ENCODE results near the gene WNK4. TPM values are rescaled to one million over a fixed set of nuclear protein-coding genes. Genes with fewer than 3 reads are reported as not detected.
A peak's percentile ranks its signal among the peaks of the same experiment; 100 is the strongest.

WNK4 gene
- total RNA-seq, 2 donors from 2014 or later = 32.6 to 54.6 TPM

GRCh38 chr17:42817866-42818265 lies 37.5 kb downstream of the WNK4 start:
- Histone ChIP-seq H3K4me3 (no peak overlapping the region), H3K4me1 (peaks cover 5% of the 10 kb centered on the region), H3K36me3 (peaks cover 10% of the 10 kb centered on the region), H3K27ac (no peak overlapping the region), H3K9ac (ENCODE audit: low read depth in 2 of 2, low read length in 2 of 2) (no peak overlapping the region), H3K9me3 (no peaks in the 10 kb centered on the region), H3K27me3 (no peaks in the 10 kb centered on the region)
- no peak for TF ChIP-seq CTCF (IDR thresholded peaks at IDR 0.05)
- no peak for DNase-seq
- intact Hi-C loops (cut with DNase I) = no loop called here

- peaks cover 10% of the 10 kb centered on the region for H3K36me3 ChIP-seq
- no peak for DNase-seq
- H3K9me3 ChIP-seq = no peaks in the 10 kb centered on the region
- no peak overlapping the region for H3K9ac ChIP-seq (ENCODE audit: low read depth in 2 of 2, low read length in 2 of 2)
- H3K27ac ChIP-seq = no peak overlapping the region
- H3K27me3 ChIP-seq = no peaks in the 10 kb centered on the region
- H3K4me3 ChIP-seq = no peak overlapping the region
- TF ChIP-seq CTCF (IDR thresholded peaks at IDR 0.05) = no peak
- peaks cover 10% of the 10 kb centered on the region for H3K4me1 ChIP-seq
- intact Hi-C loops (cut with DNase I) = no loop called here
These were observed 38.0 kb downstream of the WNK4 start for GRCh38 chr17:42818379-42818778.

GRCh38 chr17:42819939-42820535 lies 39.6 kb downstream of the WNK4 start:
- intact Hi-C loops (cut with DNase I) = loop anchor here (5.0 kb wide), 1 partner anchor 43 kb away; no protein-coding TSS in a partner anchor
- Histone ChIP-seq H3K4me1 (peaks cover 11% of the 10 kb centered on the region), H3K27me3 (no peaks in the 10 kb centered on the region), H3K27ac (no peak overlapping the region), H3K9me3 (no peaks in the 10 kb centered on the region), H3K4me3 (no peak overlapping the region), H3K36me3 (peaks cover 10% of the 10 kb centered on the region), H3K9ac (ENCODE audit: low read depth in 2 of 2, low read length in 2 of 2) (no peak overlapping the region)
- TF ChIP-seq CTCF (IDR thresholded peaks at IDR 0.05) = peak; percentile 50
- DNase-seq = peak; percentile 55

GRCh38 chr17:42821176-42821575 lies 40.8 kb downstream of the WNK4 start:
- peaks cover 11% of the 10 kb centered on the region for H3K4me1 ChIP-seq
- peaks cover 10% of the 10 kb centered on the region for H3K36me3 ChIP-seq
- no peak overlapping the region for H3K9ac ChIP-seq (ENCODE audit: low read depth in 2 of 2, low read length in 2 of 2)
- DNase-seq = no peak
- H3K9me3 ChIP-seq = no peaks in the 10 kb centered on the region
- no peak overlapping the region for H3K27ac ChIP-seq
- H3K27me3 ChIP-seq = no peaks in the 10 kb centered on the region
- no peak overlapping the region for H3K4me3 ChIP-seq
- intact Hi-C loops (cut with DNase I) = loop anchor here (5.0 kb wide), 1 partner anchor 44 kb away; no protein-coding TSS in a partner anchor
- no peak for TF ChIP-seq CTCF (IDR thresholded peaks at IDR 0.05)

- no peaks in the 10 kb centered on the region for H3K9me3 ChIP-seq
- H3K9ac ChIP-seq (ENCODE audit: low read depth in 2 of 2, low read length in 2 of 2) = no peak overlapping the region
- H3K4me3 ChIP-seq = no peak overlapping the region
- H3K27me3 ChIP-seq = no peaks in the 10 kb centered on the region
- no peak for TF ChIP-seq CTCF (IDR thresholded peaks at IDR 0.05)
- H3K4me1 ChIP-seq = peaks cover 16% of the 10 kb centered on the region
- H3K36me3 ChIP-seq = no peaks in the 10 kb centered on the region
- intact Hi-C loops (cut with DNase I) = no loop called here
- no peak overlapping the region for H3K27ac ChIP-seq
- DNase-seq = no peak
These were observed 47.1 kb downstream of the WNK4 start for GRCh38 chr17:42827472-42827871.
